GM19023 (cell line): ENCODE measurements around the gene LMF1.
A peak's percentile ranks its signal among the peaks of the same experiment; 100 is the strongest.

Source experiments
- ATAC-seq: cut with Tn5 transposase; IDR thresholded peaks from one replicate; pipeline ENCODE4 v1.9.1; 2021; ENCODE audit warnings: mild to moderate bottlenecking, moderate library complexity; ENCODE audit not compliant: unreplicated experiment

Gene LMF1

GRCh38 chr16:970766-971581 lies at the start of gene LMF1:
LMF1 (minus strand) TSS chr16:970984; CDS start chr16:970980, 4 bp downstream.
- ATAC-seq = peak; percentile 75

- no peak for ATAC-seq
Observed at GRCh38 chr16:1020091-1020399, 49.3 kb upstream of the LMF1 start.

- no peak for ATAC-seq
Observed at GRCh38 chr16:1019231-1020090, 48.7 kb upstream of the LMF1 start.

GRCh38 chr16:1018447-1019198 lies 47.8 kb upstream of the LMF1 start:
- no peak for ATAC-seq

- no peak for ATAC-seq
Observed at GRCh38 chr16:1014771-1015495, 44.1 kb upstream of the LMF1 start.

GRCh38 chr16:1014221-1014620 lies 43.4 kb upstream of the LMF1 start:
- ATAC-seq = no peak

- no peak for ATAC-seq
Observed at GRCh38 chr16:1013593-1013900, 42.8 kb upstream of the LMF1 start.

GRCh38 chr16:1012722-1013592 lies 42.2 kb upstream of the LMF1 start:
- no peak for ATAC-seq

GRCh38 chr16:1012135-1012534 lies 41.4 kb upstream of the LMF1 start:
- ATAC-seq = no peak

- ATAC-seq = no peak
Observed at GRCh38 chr16:1011316-1012082, 40.7 kb upstream of the LMF1 start.

GRCh38 chr16:1010815-1011214 lies 40.0 kb upstream of the LMF1 start:
- no peak for ATAC-seq

GRCh38 chr16:1010251-1010650 lies 39.5 kb upstream of the LMF1 start:
- no peak for ATAC-seq

GRCh38 chr16:1009358-1010150 lies 38.8 kb upstream of the LMF1 start:
- no peak for ATAC-seq

GRCh38 chr16:1008085-1008484 lies 37.3 kb upstream of the LMF1 start:
- no peak for ATAC-seq

- ATAC-seq = no peak
Observed at GRCh38 chr16:1007284-1007850, 36.6 kb upstream of the LMF1 start.

- no peak for ATAC-seq
Observed at GRCh38 chr16:1006781-1007180, 36.0 kb upstream of the LMF1 start.

GRCh38 chr16:1005286-1005685 lies 34.5 kb upstream of the LMF1 start:
- ATAC-seq = no peak
